ENCODE results near the gene LBHD2.

Gene LBHD2

DNA sequence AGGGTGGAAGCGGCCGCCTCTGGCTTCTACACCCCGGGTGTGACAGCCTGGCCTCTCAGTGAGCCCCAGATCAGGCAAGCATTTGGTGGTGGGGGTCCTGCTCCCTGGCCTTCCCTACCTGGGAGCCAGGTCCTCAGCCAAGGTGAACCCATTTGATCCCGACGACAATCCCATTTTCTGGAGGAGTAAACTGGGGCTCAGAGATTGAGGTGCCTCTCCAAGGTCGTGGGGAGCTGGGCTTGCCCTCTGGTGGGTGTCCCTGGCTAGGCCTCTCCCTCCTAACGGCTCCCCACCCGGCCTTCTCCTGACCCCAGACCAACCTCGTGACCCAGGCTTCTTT lies 7.8 kb downstream of the LBHD2 start:
- TF ChIP-seq, protein P1, sequence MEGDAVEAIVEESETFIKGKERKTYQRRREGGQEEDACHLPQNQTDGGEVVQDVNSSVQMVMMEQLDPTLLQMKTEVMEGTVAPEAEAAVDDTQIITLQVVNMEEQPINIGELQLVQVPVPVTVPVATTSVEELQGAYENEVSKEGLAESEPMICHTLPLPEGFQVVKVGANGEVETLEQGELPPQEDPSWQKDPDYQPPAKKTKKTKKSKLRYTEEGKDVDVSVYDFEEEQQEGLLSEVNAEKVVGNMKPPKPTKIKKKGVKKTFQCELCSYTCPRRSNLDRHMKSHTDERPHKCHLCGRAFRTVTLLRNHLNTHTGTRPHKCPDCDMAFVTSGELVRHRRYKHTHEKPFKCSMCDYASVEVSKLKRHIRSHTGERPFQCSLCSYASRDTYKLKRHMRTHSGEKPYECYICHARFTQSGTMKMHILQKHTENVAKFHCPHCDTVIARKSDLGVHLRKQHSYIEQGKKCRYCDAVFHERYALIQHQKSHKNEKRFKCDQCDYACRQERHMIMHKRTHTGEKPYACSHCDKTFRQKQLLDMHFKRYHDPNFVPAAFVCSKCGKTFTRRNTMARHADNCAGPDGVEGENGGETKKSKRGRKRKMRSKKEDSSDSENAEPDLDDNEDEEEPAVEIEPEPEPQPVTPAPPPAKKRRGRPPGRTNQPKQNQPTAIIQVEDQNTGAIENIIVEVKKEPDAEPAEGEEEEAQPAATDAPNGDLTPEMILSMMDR (IDR thresholded peaks at IDR 0.05; ENCODE audit: low read length, missing control alignments): no peak
- DNase-seq (ENCODE audit: low read depth): no peak
- H3K4me3 ChIP-seq (replicated peaks; ENCODE audit: low read depth, low read length): no peak overlapping the region

GRCh38 chr14:103093856-103094405 lies 9.9 kb downstream of the LBHD2 start:
- TF ChIP-seq, protein P1 (IDR thresholded peaks at IDR 0.05; ENCODE audit: low read length, missing control alignments): no peak
- DNase-seq (ENCODE audit: low read depth): no peak
- H3K4me3 ChIP-seq (replicated peaks; ENCODE audit: low read depth, low read length): no peak overlapping the region

DNA sequence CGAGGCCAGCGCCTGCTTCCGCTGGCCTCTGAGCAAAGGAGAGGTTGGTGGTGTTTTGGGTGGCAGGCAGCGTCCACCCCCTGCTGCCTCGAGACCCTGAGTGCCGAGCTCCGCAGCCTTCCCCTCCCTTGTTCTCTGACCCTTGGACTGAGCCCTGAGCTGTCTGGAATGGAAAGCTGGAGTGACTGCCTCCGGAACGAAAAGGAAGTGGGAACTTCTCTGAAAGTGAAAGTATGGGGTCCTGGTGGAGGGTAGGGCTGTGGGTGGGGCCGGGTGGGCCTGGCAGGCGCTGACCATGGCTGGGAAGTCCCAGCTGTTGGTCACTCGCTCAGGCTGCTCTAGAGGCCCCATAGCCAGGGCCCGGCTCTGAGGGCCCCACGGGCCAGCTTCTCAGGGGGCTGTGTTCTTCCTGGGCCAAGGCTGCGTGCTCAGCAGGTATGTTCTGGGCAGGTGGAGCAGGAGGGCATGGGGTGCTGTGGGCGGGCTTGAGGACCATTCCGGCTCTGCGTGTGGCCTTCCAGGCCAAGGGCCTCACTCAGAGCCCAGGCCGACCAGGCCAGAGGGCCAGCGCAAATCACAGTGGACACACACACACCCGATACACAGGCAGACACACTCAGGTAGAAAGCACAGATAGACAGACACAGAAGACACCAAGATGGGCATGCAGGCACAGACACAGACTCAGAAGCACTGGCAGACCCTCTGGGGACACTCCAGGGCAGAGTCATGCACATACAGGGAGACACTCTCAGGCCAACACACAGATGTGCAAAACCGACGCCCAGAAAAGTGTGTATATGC lies 10.6 kb downstream of the LBHD2 start, which contains the start of gene EXOC3L4:
TSS of gene EXOC3L4 (plus strand) at position 320 of the 804 bp plus-strand sequence. CDS start 5,495 bp downstream, outside the sequence.
- no peak for DNase-seq (ENCODE audit: low read depth)
- H3K4me3 ChIP-seq (replicated peaks; ENCODE audit: low read depth, low read length): no peak within 1 kb of the TSS
- TF ChIP-seq, protein P1 (IDR thresholded peaks at IDR 0.05; ENCODE audit: low read length, missing control alignments): no peak

GRCh38 chr14:103095210-103095778 lies 11.3 kb downstream of the LBHD2 start:
- TF ChIP-seq, protein P1 (IDR thresholded peaks at IDR 0.05; ENCODE audit: low read length, missing control alignments): no peak
- no peak overlapping the region for H3K4me3 ChIP-seq (replicated peaks; ENCODE audit: low read depth, low read length)
- DNase-seq (ENCODE audit: low read depth): no peak

- DNase-seq (ENCODE audit: low read depth): no peak
- H3K4me3 ChIP-seq (replicated peaks; ENCODE audit: low read depth, low read length): no peak overlapping the region
Observed at GRCh38 chr14:103096387-103096786, 12.4 kb downstream of the LBHD2 start.

GRCh38 chr14:103097244-103097993 lies 13.4 kb downstream of the LBHD2 start:
- DNase-seq (ENCODE audit: low read depth): no peak
- TF ChIP-seq, protein P1 (IDR thresholded peaks at IDR 0.05; ENCODE audit: low read length, missing control alignments): no peak
- no peak overlapping the region for H3K4me3 ChIP-seq (replicated peaks; ENCODE audit: low read depth, low read length)

More at GRCh38 chr14:103096387-103096786, 12.4 kb downstream of the LBHD2 start:
- TF ChIP-seq, protein P1 (IDR thresholded peaks at IDR 0.05; ENCODE audit: low read length, missing control alignments): no peak

All from fibroblast of pulmonary artery (primary cell).